ENCODE measurements around the gene GALNT2. TPM values are rescaled to one million over a fixed set of nuclear protein-coding genes. Genes with fewer than 3 reads are reported as not detected.

GALNT2 gene
- total RNA-seq, 1 donor from 2014 or later: 58.0 TPM

GRCh38 chr1:230123280-230124185, 56.5 kb downstream of the GALNT2 start:
- Mint-ChIP-seq H3K27ac (ENCODE audit: unreplicated experiment) (no peak overlapping the region), H3K36me3 (ENCODE audit: low read depth) (peaks cover 5% of the 10 kb centered on the region), H3K4me1 (peaks cover 54% of the 10 kb centered on the region), H3K9me3 (no peaks in the 10 kb centered on the region), H3K4me3 (no peak overlapping the region), H3K27me3 (ENCODE audit: low read depth) (no peaks in the 10 kb centered on the region)
- TF ChIP-seq CTCF (conservative IDR thresholded peaks at IDR 0.05): no peak
- DNase-seq (ENCODE audit: low read depth, low spot score): no peak

DNA sequence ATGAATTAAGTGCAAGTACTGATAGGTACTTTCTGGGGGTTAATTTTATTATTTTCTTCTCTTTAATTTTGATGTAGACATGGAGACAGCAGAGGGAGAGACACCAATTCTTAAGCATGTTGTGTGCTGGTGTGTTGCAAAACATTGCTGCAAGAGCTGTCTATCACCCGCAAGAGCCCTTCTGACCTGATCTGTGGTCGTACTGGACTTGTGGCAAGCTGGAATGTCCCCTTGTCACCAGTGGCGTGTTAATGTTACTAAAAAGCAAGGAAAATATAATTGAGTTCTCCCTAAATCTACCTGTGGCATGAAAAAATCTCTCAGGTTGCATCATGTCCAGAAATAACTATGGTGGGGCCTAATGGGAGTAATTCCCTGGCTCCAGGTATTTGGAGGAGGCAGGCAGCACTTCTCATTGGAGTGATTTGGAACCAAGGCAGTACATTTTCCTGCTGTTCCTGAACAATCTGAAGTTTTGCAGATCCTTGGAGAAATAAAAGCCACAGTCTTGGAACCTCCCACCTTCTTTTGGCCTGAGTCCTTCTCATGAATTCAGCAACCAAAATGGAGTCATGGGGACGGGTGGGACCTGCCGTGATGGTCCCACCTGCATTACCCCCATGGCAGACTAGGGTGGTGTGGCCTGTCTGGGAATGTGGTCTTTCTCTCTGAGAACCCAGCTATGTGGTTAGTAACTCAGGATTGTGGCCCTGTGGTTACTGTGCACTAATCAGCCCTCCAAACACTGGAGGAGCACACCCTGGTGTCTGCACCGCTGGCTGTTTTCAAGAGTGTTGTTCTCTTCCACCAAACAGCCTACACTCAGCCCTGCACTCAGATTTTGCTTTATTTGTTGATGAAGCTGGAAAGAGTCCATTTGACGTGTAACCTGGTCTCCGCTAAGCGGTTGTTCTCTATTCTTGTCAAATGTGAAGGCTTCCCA, 57.4 kb downstream of the GALNT2 start:
- no peak overlapping the region for H3K27ac Mint-ChIP-seq (ENCODE audit: unreplicated experiment)
- peaks cover 5% of the 10 kb centered on the region for H3K36me3 Mint-ChIP-seq (ENCODE audit: low read depth)
- H3K9me3 Mint-ChIP-seq: no peaks in the 10 kb centered on the region
- H3K27me3 Mint-ChIP-seq (ENCODE audit: low read depth): no peaks in the 10 kb centered on the region
- peaks cover 54% of the 10 kb centered on the region for H3K4me1 Mint-ChIP-seq
- H3K4me3 Mint-ChIP-seq: no peak overlapping the region
- no peak for TF ChIP-seq CTCF (conservative IDR thresholded peaks at IDR 0.05)
- no peak for DNase-seq (ENCODE audit: low read depth, low spot score)

- TF ChIP-seq CTCF (conservative IDR thresholded peaks at IDR 0.05): no peak
- H3K4me3 Mint-ChIP-seq: no peak overlapping the region
- H3K4me1 Mint-ChIP-seq: peaks cover 57% of the 10 kb centered on the region
- no peak overlapping the region for H3K27ac Mint-ChIP-seq (ENCODE audit: unreplicated experiment)
- H3K27me3 Mint-ChIP-seq (ENCODE audit: low read depth): no peaks in the 10 kb centered on the region
- H3K9me3 Mint-ChIP-seq: no peaks in the 10 kb centered on the region
- H3K36me3 Mint-ChIP-seq (ENCODE audit: low read depth): peaks cover 5% of the 10 kb centered on the region
- no peak for DNase-seq (ENCODE audit: low read depth, low spot score)
These were observed 58.1 kb downstream of the GALNT2 start for GRCh38 chr1:230125141-230125540.

DNA sequence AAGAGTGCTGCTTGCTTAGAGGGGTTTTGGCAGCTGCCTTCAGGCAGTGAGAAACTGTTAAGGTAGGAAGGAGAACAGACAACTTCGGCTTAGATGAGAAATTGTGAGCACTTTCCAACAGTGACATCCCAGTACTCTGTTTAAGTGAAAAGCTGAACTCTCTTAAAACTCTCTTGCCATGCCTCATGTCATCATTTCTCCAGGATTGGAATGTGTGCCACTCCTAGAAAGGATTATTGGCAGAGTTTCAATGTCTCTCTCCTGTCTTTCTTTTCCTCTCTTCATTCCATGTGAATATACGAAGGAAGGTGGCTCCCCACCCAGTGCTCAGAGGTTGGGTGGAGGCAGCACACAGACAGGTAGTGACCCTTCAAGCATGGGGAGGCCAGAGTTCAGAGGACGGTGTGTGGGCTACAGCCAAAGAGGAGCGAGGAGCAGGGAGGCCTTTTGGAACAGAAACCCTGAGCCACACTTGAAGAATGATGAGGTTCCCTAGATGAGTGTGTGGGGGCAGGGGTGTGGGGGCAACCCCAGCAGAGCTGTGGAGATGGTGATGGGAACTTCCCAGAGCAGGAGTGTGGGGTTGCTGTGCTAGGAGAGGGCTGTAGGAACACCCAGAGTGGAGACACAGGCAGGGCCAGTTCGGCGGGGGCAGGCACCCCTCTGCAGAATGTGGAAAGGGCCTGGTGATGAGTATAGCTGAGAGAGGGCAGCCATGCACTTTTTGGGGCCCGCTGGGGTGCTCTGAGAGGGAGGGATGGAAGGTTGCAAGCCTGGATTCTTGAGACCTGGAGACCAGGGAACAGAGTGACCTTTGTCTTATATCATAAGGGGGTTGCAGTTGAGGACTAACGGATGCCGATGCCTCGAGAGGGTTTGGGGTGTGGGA, 58.8 kb downstream of the GALNT2 start:
- DNase-seq (ENCODE audit: low read depth, low spot score): no peak
- H3K36me3 Mint-ChIP-seq (ENCODE audit: low read depth): peaks cover under 1% of the 10 kb centered on the region
- no peaks in the 10 kb centered on the region for H3K9me3 Mint-ChIP-seq
- no peaks in the 10 kb centered on the region for H3K27me3 Mint-ChIP-seq (ENCODE audit: low read depth)
- no peak overlapping the region for H3K27ac Mint-ChIP-seq (ENCODE audit: unreplicated experiment)
- no peak for TF ChIP-seq CTCF (conservative IDR thresholded peaks at IDR 0.05)
- peaks cover 52% of the 10 kb centered on the region for H3K4me1 Mint-ChIP-seq
- no peak overlapping the region for H3K4me3 Mint-ChIP-seq

Measured in neural crest cell (in vitro differentiated cells).